GM21576 (cell line): ENCODE data around the gene TEX19.
"Not testable (repeated sequence)": the region's sequence is repeated elsewhere in the genome, so short reads cannot be mapped to it uniquely, and the experiment has no call there.

Experiments used
- ATAC-seq: cut with Tn5 transposase; IDR thresholded peaks from one replicate; pipeline ENCODE4 v1.9.1; 2021; ENCODE audit warnings: mild to moderate bottlenecking, moderate library complexity; ENCODE audit not compliant: unreplicated experiment

The TEX19 gene

DNA sequence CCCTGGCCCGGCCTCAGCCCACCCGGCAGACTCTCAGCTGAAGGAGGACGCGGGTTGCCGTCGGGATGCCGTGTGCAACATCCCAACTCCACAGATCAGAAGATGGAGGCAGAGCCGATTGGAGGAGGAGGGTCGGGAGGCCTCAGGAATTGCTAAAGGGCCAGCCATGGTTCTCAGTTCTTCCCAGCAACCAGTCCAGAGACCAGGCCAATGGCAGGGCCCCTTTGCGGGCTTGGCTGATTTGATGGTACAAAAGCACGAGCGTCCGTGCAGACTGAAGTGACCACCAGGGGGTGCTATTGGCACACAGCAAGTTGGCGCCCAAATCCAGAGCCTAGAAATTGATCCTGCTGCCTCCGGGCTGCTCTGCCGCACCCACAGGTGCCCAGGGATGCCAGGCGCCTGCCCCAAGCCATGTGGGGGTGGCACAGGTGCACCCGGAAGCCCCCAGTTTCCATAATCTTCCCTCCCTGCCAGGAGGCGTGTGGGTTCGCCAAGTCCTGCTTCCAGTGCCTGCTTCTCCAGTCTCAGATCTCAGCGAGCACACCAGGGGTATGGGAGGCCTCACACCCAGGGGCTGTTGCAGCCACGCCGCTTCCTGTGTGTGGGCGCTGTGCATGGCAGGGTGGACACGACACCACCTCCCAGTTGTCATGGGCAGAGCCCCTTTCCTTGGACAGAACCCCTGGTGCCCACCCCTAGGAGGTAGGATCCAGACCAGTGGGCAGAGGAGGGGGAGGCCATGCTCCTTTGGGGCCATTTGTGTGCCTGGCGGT lies 7.1 kb upstream of the TEX19 start:
- no peak for ATAC-seq

DNA sequence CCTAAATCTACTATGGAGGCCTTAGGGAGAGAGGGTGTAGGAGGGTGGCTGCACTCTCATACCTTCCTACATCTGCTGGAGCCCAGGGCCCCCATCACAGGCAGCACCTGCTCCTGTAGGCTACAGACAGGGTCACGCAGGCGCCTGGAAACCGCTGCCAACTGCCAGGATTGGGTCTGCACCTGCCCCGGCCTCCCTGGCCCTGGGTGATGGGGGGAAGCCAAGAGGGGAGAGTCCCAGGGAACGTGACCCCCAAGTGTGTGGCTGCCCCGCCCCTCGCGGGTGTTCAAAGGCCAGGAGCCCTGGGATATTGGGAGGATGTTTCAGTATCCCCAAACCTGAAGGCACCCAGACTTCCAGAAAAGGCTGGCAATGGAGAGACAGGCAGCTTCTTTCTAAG lies 5.6 kb upstream of the TEX19 start:
- no peak for ATAC-seq

DNA sequence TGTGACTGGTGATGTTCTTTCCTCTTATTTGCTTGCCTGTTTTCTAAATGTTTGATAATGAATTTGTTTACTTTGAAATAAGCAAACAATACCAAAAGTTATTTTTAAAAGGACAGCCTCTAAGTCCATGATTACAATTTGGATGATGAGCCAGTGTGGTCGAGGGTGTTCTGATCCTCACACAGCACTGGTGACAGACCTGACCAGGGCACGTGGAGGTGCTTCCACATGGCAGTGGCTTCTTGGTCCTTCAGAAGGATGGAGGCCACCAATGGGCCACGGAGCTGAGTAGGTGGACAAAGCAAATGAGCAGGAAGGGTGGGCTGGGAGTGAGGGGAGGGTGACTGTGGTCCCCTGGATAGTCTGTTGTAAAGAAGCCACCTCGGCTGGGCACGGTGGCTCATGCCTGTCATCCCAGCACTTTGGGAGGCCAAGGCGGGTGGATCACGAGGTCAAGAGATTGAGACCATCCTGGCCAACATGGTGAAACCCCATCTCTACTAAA lies 4.2 kb upstream of the TEX19 start:
- ATAC-seq = no peak

DNA sequence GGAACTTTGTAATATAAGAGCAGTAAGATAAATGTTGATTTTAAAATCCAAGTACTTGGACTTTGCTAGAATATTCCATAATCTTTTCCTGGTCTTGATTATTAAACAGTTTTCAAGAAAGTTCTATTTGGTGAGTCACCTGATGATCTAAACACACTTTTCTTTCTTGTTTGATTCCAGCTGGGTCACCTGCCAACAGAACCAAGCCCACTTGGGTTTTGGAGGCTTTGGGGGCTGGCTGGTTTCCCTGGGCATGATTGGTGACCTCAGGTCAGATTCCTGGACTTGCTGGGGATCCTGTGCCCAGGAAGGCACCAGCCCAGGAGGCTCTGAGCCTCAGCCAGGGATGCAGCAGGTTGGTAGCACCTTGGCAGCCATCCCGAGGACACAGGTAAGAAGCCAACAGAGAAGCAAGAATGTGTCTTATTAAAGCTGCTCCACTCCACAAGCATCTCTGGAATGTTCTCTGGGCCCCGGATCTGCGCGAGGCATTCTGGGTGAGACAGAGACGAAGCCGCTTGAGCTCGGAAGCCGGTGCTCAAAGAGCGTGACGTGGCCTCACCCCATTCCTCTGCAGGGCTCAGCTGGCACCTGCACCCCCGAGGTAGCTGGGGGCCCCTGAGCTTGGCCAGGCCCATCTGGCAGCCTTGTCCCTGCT lies 3.1 kb upstream of the TEX19 start:
- no peak for ATAC-seq

DNA sequence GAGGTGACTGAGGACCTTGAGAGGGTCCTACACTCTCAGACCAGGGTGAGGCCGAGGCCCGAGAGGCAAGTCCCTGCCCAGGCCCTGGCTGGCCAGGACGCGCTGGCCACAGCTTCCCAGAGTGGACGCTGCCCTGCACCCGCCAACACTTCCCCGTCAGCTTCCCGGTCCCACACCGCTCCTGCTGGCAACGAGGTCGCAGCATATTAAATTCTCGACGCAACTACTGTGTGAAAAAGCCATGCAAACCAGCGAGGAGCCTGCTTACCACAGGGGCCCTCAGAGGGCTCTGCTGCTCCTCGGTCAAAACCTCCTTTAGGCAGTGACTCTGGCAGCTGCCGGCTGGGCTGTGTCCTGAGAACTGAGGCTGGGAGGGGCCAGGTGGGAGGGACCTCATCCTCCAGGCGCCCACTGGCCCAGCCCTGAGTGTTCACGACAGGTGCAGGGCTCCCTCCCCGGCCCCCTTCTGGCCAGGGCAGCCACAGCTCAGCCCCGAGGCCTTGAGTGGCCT lies 2.1 kb upstream of the TEX19 start:
- no peak for ATAC-seq

DNA sequence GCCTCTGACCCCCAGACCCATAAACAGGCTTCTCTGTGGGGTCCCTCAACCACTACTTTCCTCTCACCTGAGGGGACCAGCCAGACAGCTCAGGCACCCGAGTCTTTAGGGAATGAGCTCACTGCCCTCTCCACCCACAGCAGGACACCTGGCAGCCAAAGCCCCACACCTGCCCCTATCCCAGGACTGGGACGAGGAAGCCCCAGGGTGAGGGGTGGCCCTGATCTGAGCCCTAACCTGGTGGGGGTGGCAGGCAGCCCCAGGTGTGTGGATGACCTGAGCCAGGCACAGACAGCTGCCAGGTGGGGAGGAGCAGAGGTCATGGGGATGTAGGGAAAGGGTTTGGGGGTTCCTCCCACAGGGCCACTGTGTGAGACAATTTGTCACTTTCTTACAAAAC lies 1.7 kb upstream of the TEX19 start:
- no peak for ATAC-seq

DNA sequence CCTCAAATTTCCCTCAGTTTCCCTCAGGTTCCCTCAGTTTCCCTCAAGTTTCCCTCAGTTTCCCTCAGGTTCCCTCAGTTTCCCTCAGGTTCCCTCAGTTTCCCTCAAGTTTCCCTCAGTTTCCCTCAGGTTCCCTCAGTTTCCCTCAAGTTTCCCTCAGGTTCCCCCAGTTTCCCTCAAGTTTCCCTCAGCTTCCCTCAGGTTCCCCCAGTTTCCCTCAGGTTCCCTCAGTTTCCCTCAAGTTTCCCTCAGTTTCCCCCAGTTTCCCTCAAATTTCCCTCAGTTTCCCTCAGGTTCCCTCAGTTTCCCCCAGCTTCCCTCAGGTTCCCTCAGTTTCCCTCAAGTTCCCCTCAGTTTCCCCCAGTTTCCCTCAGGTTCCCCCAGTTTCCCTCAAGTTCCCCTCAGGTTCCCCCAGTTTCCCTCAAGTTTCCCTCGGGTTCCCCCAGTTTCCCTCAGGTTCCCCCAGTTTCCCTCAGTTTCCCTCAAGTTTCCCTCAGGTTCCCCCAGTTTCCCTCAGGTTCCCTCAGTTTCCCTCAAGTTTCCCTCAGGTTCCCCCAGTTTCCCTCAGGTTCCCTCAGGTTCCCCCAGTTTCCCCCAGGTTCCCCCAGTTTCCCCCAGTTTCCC lies 516 bp downstream of the TEX19 start:
- ATAC-seq = not testable (repeated sequence)

DNA sequence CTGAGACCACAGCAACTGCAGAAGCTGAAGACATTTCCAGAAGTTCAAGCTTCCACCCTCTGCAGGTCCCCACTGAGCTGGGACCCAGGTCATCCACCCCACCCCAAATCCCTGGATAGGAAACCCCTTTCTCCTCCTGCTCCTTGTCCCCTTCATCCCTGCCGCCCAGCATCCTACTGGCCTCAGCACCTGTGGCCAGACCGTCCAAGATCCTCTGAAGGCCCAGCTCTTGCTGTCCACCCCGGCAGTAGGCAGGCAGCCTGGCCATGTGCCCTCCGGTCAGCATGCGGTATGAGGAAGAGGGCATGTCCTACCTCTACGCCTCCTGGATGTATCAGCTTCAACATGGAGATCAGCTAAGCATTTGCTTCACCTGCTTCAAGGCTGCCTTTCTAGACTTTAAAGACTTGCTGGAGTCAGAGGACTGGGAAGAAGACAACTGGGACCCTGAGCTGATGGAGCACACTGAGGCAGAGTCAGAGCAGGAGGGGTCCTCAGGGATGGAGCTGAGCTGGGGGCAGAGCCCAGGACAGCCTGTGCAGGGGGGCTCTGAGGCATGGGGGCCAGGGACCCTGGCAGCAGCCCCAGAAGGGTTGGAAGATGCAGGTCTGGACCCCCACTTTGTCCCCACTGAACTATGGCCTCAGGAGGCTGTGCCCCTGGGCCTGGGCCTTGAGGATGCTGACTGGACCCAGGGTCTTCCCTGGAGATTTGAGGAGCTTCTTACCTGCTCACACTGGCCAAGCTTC lies 3.0 kb downstream of the TEX19 start:
- ATAC-seq = no peak

DNA sequence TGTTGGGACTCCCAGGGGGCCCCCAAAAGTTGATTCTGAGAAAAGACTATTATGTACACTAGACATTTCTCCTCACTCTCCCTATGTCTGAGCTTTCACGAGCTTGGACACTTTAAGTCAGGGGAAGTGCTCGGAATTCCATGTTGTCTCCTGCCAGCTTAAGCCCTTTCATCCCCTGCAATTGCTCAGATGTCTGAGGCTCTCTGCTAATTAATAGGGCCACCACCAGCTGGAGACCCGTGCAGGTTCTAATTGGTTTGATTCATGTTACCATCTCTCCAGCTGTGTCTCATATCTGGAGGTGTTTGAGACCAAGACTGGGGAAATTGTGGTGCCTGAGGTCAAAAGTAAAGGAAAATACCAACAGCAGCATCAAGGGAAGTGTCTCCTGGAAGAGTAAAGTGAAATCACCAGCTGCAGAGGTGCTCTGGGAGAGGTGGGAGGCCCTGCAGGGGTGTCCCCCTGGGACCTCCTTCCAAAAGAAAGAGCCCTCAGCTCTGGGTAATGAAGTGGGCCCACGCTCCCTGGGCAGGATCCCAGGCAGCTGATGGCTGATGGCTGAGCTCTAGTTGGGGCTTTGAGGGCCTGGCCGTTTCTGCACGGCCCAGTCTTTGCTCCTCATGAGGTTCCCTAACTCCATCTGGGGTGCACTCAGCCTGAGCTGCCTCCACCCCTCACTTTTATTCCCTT lies 6.7 kb downstream of the TEX19 start:
- no peak for ATAC-seq

DNA sequence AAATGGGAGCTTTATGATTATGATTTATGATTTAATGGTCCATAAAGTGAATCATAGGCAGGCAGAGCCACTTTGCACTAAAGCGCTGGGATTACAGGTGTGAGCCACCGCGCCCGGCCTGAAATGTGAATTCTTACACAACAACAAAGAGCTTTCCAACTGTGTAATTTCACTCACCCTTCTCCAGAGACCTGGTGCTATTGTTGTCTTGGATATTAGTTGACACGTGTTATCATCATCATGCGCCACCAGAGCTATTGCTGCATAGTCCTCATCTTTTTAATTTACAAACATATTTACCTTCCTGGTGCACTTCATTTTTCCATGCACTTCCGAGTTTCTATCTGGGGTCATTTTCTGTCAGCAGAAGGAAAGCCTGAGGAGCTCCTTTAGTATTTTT lies 7.7 kb downstream of the TEX19 start:
- ATAC-seq = no peak

DNA sequence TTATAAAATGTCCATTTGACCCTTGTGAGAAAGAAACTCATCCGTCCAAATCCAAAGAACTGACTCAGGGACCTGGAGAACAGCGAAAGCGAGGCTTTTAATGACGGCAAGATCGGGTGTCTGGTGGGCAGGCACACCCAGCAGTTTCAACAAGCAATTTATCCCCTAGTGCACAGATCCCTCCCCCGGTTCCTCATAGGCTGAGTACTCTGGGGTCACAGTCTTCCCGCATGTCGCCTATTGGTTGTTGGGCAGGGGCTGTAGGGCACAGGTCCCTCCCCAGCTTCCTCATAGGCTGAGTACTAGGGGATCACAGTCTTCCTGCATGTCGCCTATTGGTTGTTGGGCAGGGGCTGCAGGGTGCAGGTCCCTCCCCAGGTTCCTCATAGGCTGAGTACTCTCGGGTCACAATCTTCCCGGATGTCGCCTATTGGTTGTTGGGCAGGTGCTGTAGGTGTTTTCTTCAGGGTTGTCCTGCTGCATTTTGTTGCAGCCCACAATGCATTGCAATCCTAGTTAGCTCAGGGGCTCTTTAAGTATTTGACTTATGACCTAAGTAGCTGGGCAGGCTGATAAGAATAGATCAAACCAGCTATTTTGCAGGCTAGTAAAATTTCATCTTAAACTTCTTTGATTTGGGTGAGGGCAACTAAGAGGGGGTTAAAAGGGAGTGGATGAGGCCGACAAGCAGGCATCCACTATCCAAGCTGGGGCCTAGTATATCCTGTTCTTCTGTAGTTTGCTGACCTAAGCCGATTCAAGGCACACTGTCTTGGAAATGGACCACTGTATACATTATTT lies 8.9 kb downstream of the TEX19 start:
- ATAC-seq = no peak

DNA sequence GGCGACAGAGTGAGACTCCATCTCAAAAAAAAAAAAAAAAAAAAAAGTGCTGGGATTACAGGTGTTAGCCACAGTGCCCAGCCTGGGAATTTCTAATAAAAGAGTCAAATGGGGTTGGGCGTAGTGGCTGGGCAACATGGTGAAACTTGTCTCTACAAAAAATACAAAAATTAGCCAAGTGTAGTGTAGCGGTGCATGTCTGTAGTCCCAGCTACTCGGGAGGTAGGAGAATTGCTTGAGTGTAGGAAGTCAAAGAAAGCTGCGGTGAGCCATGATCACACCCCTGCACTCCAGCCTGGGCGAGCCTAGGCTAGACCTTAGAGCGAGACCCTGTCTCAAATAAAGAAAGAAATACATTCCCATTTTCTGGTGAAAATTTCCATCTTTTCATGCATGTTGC lies 10.2 kb downstream of the TEX19 start:
- ATAC-seq = no peak

DNA sequence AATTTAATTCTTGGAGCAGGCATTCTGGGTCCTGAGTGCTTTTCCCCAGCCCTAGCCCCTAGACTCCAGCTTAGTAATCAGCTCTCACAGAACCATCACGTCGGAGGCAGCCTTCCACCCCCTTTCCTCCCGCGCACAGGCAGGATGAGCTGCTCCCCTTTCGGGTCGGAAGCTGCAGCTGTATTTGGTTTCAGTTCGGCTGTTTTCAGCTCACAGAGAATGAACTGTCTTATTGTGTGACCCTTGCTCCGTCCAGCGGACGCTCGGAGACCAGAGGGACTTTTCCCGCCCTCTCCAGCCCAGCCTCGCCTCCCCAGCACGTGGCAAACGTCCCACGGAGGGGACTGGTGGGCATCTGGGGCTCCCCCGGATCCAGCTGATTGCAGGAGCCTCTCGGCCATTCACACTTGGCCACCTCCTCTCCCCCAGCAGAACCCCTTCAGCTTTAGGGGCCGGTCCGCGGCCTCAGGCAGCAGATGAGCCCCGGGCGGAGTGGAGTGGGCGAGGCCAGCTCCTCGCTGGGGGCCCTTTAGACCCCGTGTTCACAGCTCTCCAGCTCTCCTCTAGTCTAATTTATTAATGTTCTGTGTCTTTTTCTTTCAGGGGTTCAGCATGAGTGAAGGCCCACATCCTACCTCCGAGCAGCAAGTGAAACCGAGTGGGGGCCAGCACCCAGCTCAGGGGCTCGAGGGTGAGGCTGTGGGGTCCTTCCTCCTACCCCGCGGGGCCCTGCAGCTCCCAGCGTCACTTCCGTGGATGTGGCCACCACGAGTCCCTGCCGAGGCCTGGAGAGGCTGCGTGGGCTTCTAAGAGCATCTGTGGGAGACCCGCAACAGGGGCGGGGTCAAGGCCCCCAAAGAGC lies 11.7 kb downstream of the TEX19 start:
- ATAC-seq = no peak

DNA sequence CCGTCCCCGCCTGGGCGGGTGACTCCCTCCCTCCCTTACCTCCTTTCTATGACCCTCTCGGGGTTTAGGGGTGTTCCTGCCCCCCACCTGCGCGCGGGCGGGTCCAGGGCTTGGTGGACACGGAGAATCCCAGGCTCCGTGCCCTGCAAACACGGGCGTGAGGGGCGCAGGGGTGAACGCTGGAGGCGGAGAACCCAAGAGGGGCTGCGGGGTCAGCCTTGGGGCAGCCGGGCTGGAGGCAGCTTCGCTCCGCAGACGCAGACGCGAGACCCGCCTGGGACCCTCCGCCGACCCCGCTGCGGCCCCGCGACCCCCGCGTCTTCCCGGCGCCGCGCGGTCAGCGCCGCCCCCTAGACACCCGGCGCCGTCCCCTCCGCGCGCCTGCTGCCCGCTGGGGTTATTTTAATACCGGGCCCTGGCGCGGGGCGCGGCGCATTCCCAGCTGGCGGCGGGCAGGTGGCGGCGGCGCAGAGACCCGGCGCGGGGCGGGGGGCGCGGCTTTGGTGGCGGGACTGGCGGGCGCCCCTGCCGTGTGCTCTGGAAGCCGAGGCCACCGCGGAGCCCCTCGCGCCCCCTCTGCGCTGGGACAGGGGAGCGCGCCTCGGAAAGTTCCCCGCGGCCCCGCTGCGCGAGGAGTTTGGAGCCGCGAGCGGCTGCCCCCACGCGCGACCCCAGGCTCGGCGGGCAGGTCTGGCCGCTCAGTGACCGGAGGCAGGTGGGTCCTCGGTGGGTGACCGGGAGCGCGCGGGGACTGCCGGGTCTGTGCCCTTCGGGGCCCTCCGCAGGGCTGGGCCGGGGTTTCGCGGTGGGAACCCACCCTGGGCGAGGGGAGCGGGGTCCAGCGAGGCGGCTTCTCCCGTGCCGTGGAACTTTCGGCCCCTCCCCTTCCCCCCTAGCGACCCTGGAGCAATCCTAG lies 12.5 kb downstream of the TEX19 start, which contains the start of gene UTS2R:
Gene UTS2R, plus strand, starts transcription at position 433 of the 916 bp plus-strand sequence. CDS start 2,560 bp downstream, outside the sequence.
- ATAC-seq = no peak

DNA sequence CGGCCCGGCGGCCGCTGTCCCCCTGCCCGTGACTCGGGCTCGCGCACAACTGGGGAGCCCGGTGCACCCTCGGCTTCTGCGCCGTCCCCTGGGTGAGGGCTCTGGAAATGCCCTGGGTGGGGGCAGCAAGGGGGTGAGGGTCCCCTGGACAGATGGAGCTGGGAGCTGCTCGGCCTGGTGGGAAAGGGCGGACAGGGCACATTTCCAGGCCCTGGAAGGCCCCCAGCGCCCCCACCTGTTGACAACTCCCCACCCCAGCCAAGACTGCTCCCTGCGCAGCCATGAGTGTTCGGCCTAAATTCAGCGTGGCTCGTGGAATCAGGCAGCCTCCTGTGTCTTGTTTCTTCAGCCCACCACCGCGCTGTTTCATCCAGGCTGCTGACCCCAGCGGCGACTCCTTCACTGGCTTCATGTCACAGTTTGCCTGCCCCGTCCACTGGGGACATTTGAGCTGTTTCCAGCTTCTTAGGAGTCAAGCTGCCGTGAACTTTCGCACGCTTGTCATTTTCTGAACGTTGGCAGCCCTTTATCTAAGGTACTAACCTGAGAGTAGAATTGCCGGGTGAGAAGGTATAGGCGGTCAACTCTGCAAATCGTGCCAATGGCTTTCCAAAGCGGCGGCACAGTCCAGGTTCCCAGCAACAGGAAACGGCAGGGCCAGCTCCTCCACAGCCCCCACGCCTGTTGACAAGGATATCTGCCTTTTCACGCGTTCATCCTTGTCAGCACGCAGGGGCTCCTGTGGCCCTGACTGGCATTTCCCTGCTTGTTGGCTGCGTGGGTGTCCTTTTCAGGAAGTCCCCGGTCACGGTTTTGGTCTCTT lies 13.4 kb downstream of the TEX19 start:
- ATAC-seq = no peak

DNA sequence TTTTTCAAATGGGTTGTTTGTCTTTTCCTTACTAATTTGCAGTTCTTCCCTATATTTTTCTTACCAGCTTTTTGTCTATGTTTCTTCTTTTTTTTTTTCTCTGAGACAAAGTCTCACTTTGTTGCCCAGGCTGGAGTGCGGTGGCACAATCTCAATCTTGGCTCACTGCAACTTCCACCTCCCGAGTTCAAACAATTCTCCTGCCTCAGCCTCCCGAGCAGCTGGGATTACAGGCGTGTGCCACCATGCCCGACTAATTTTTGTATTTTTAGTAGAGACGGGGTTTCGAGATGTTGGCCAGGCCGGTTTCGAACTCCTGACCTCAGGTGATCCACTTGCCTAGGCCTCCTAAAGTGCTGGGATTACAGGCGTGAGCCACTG lies 14.0 kb downstream of the TEX19 start:
- ATAC-seq = not testable (repeated sequence)
